Ovary (tissue), 3 donors: ENCODE results near the gene ERBB2.

ENCODE experiments used
- POLR2A ChIP-seq: fragments of 450-650 bp; IDR thresholded peaks from one replicate; pipeline ENCODE4 v1.6.1; 2017; ENCODE audit warnings: antibody characterized with exemption, mild to moderate bottlenecking, moderate library complexity
- TF ChIP-seq, protein P1 (sequence below), 3 donors: fragments of 450-650 bp in 2 of 3; fragments of 200-600 bp in 1 of 3; IDR thresholded peaks; one replicate each; pipeline versions ENCODE4 v1.5.1 to v1.8.0; 2016 to 2022; ENCODE audit warnings: antibody characterized with exemption in 3 of 3, mild to moderate bottlenecking in 1 of 3
- donor health status: DM: no; HTN: no; CAD: no.

DNA sequence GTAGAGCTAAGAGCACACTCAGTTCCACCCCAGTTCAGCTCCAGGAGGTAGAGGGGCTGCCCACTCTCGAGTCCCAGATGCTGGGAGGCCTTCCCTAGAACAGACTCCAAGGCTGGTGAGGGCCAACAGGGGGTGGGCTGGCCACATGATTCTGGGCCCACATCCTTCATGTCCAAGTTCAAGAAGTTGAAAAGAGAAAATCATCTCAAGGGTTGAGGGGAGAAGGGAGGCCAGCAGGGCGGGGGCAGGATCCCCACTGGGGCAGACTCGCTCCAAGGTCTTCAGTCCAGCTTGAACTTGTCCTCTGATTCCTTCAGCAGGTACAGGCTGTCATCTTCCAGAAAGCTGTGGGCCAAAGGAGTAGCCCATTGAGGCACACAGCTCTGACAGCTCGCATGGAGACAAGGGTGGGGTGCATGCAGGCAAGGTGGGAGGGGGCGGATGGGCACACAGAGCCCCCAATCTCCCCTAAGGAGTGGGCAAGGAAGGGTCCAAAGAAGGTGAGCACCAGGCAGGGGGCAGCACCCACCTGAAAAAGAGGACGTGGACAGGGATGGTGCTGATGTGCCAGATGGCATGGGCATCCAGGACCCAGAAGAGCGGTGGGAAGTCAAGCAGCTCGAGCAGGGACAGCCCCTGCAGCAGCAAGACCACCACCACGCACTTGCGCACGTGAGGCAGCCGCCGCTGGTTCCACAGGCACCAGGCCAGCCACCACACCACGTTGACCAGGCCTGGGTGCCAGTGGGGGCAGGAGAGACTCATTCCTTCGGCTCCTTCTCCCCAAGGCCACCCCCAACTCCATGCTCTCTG, 27.1 kb upstream of the ERBB2 start:
- TF ChIP-seq, protein P1, sequence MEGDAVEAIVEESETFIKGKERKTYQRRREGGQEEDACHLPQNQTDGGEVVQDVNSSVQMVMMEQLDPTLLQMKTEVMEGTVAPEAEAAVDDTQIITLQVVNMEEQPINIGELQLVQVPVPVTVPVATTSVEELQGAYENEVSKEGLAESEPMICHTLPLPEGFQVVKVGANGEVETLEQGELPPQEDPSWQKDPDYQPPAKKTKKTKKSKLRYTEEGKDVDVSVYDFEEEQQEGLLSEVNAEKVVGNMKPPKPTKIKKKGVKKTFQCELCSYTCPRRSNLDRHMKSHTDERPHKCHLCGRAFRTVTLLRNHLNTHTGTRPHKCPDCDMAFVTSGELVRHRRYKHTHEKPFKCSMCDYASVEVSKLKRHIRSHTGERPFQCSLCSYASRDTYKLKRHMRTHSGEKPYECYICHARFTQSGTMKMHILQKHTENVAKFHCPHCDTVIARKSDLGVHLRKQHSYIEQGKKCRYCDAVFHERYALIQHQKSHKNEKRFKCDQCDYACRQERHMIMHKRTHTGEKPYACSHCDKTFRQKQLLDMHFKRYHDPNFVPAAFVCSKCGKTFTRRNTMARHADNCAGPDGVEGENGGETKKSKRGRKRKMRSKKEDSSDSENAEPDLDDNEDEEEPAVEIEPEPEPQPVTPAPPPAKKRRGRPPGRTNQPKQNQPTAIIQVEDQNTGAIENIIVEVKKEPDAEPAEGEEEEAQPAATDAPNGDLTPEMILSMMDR (IDR thresholded peaks at IDR 0.05) = no peak
- no peak for TF ChIP-seq POLR2A
